C4-2B (cell line): ENCODE measurements around the gene SMC1A.

ENCODE experiments used
- CTCF ChIP-seq: fragments of 450-650 bp; conservative IDR thresholded peaks from 2 replicates; pipeline ENCODE4 v1.5.1; 2017; ENCODE audit warnings: mild to moderate bottlenecking
- ZFX ChIP-seq: fragments of 450-650 bp; IDR thresholded peaks from 2 replicates; pipeline ENCODE4 v1.6.1; 2017

GRCh38 chrX:53429755-53430154 is 7.3 kb upstream of the SMC1A start:
- TF ChIP-seq CTCF (no peak), ZFX (no peak)
